SK-N-SH treated with all-trans-retinoic acid at 6 μM for 48 hours (cell line): ENCODE results near the gene RNU2-63P.
A peak's percentile ranks its signal among the peaks of the same experiment; 100 is the strongest.

Source experiments
- ATAC-seq: fragments of 200-7000 bp; cut with Tn5 transposase; 3 replicates; pipeline ENCODE4 v1.9.1; 2020; ENCODE audit warnings: mild to moderate bottlenecking, moderate library complexity
- BACH2 ChIP-seq: fragments of 250-450 bp; sonication (Bioruptor Pico); IDR thresholded peaks from 2 replicates; pipeline ENCODE4 v1.9.0; 2021; ENCODE audit warnings: mild to moderate bottlenecking, borderline replicate concordance
- CREB5 ChIP-seq: fragments of 250-450 bp; sonication (Bioruptor Pico); IDR thresholded peaks from 2 replicates; pipeline ENCODE4 v1.5.1; 2020; ENCODE audit warnings: low read depth, mild to moderate bottlenecking, moderate library complexity
- CSDC2 ChIP-seq: fragments of 250-450 bp; sonication (Bioruptor Pico); IDR thresholded peaks from 2 replicates; pipeline ENCODE4 v1.5.0; 2020; ENCODE audit warnings: mild to moderate bottlenecking, moderate library complexity
- ESRRG ChIP-seq: fragments of 250-450 bp; sonication (Bioruptor Pico); IDR thresholded peaks from 2 replicates; pipeline ENCODE4 v1.6.1; 2021; ENCODE audit warnings: mild to moderate bottlenecking
- GLIS3 ChIP-seq: fragments of 250-450 bp; sonication (Bioruptor Pico); IDR thresholded peaks from 2 replicates; pipeline ENCODE4 v1.5.0; 2020; ENCODE audit warnings: mild to moderate bottlenecking, moderate library complexity
- ISL1 ChIP-seq: fragments of 250-450 bp; sonication (Bioruptor Pico); IDR thresholded peaks from 2 replicates; pipeline ENCODE4 v2.1.2; 2022; ENCODE audit warnings: mild to moderate bottlenecking, moderate library complexity
- OSR1 ChIP-seq: fragments of 250-450 bp; sonication (Bioruptor Pico); IDR thresholded peaks from 2 replicates; pipeline ENCODE4 v1.8.0; 2022; ENCODE audit warnings: moderate library complexity, mild to moderate bottlenecking, inconsistent platforms
- POU6F1 ChIP-seq: fragments of 250-450 bp; sonication (Bioruptor Pico); IDR thresholded peaks from 2 replicates; pipeline ENCODE4 v1.8.0; 2021; ENCODE audit warnings: low read depth, mild to moderate bottlenecking, moderate library complexity, borderline replicate concordance
- PPARA ChIP-seq: fragments of 250-450 bp; sonication (Bioruptor Pico); IDR thresholded peaks from 2 replicates; pipeline ENCODE4 v1.5.0; 2020; ENCODE audit warnings: mild to moderate bottlenecking, borderline replicate concordance
- RARB ChIP-seq: fragments of 250-450 bp; sonication (Bioruptor Pico); IDR thresholded peaks from 2 replicates; pipeline ENCODE4 v1.8.0; 2021; ENCODE audit warnings: mild to moderate bottlenecking, moderate library complexity
- SNAI2 ChIP-seq: fragments of 250-450 bp; sonication (Bioruptor Pico); IDR thresholded peaks from 2 replicates; pipeline ENCODE4 v1.5.0; 2020; ENCODE audit warnings: mild to moderate bottlenecking, moderate library complexity
- TCF4 ChIP-seq: fragments of 250-450 bp; sonication (Bioruptor Pico); IDR thresholded peaks from 2 replicates; pipeline ENCODE4 v1.8.0; 2021; ENCODE audit warnings: mild to moderate bottlenecking, moderate library complexity, borderline replicate concordance
- TOX ChIP-seq: fragments of 250-450 bp; sonication (Bioruptor Pico); IDR thresholded peaks from 2 replicates; pipeline ENCODE4 v1.8.0; 2021; ENCODE audit warnings: mild to moderate bottlenecking, moderate library complexity, borderline replicate concordance
- TSHZ2 ChIP-seq: fragments of 250-450 bp; sonication (Bioruptor Pico); IDR thresholded peaks from 2 replicates; pipeline ENCODE4 v1.5.0; 2020; ENCODE audit warnings: mild to moderate bottlenecking, moderate library complexity
- ZC3H10 ChIP-seq: fragments of 250-450 bp; sonication (Bioruptor Pico); IDR thresholded peaks from 2 replicates; pipeline ENCODE4 v1.5.1; 2021; ENCODE audit warnings: mild to moderate bottlenecking, moderate library complexity
- ZFP3 ChIP-seq: fragments of 250-450 bp; sonication (Bioruptor Pico); IDR thresholded peaks from 2 replicates; pipeline ENCODE4 v1.5.0; 2020; ENCODE audit warnings: mild to moderate bottlenecking, moderate library complexity
- ZFP30 ChIP-seq: fragments of 450-650 bp; formaldehyde crosslinking; IDR thresholded peaks from 2 replicates; pipeline ENCODE4 v1.5.0; 2022; ENCODE audit warnings: mild to moderate bottlenecking, moderate library complexity
- ZNF565 ChIP-seq: fragments of 450-650 bp; formaldehyde crosslinking; conservative IDR thresholded peaks from 2 replicates; pipeline ENCODE4 v1.5.0; 2020; ENCODE audit warnings: low read depth, mild to moderate bottlenecking, moderate library complexity
- ZNF70 ChIP-seq: fragments of 450-650 bp; formaldehyde crosslinking; IDR thresholded peaks from 2 replicates; pipeline ENCODE4 v1.5.0; 2020; ENCODE audit warnings: mild to moderate bottlenecking, moderate library complexity
- ZNF8 ChIP-seq: fragments of 450-650 bp; formaldehyde crosslinking; IDR thresholded peaks from 2 replicates; pipeline ENCODE4 v1.5.0; 2020; ENCODE audit warnings: mild to moderate bottlenecking, moderate library complexity

Gene RNU2-63P

GRCh38 chr2:88061295-88061694, 44.9 kb upstream of the RNU2-63P start (continued):
- TF ChIP-seq TSHZ2 (CRISPR knock-in tag) (no peak), ISL1 (CRISPR knock-in tag) (no peak), BACH2 (CRISPR knock-in tag) (no peak), ZNF565 (CRISPR knock-in tag) (no peak), CSDC2 (no peak), ZNF70 (CRISPR knock-in tag) (no peak), ZNF8 (CRISPR knock-in tag) (no peak), GLIS3 (CRISPR knock-in tag) (no peak), ZFP3 (CRISPR knock-in tag) (no peak), PPARA (CRISPR knock-in tag) (no peak)

GRCh38 chr2:88060907-88061275, 44.5 kb upstream of the RNU2-63P start:
- ATAC-seq: no peak; the same call in 2 of the 3 replicates
- no peak for TF ChIP-seq TSHZ2 (CRISPR knock-in tag)
- TF ChIP-seq POU6F1: no peak
- no peak for TF ChIP-seq CSDC2
- TF ChIP-seq OSR1 (CRISPR knock-in tag): no peak
- TF ChIP-seq CREB5 (CRISPR knock-in tag): no peak
- no peak for TF ChIP-seq RARB
- no peak for TF ChIP-seq ZNF70 (CRISPR knock-in tag)
- no peak for TF ChIP-seq SNAI2
- TF ChIP-seq, all 23 proteins: peak for 0

- peak; percentile 59 for ATAC-seq
- TF ChIP-seq BACH2 (CRISPR knock-in tag): no peak
Observed at GRCh38 chr2:88059979-88060906, 43.9 kb upstream of the RNU2-63P start.

GRCh38 chr2:88058191-88058590, 41.8 kb upstream of the RNU2-63P start:
- ATAC-seq: no peak
- no peak for TF ChIP-seq POU6F1
- TF ChIP-seq TOX: no peak
- no peak for TF ChIP-seq ZNF70 (CRISPR knock-in tag)
- TF ChIP-seq ZC3H10 (CRISPR knock-in tag): no peak
- TF ChIP-seq ISL1 (CRISPR knock-in tag): no peak
- no peak for TF ChIP-seq ZFP3 (CRISPR knock-in tag)
- no peak for TF ChIP-seq TCF4 (CRISPR knock-in tag)
- TF ChIP-seq OSR1 (CRISPR knock-in tag): no peak
- TF ChIP-seq ESRRG (CRISPR knock-in tag): no peak
- no peak for TF ChIP-seq ZFP30 (CRISPR knock-in tag)
- TF ChIP-seq TSHZ2 (CRISPR knock-in tag): no peak
- no peak for TF ChIP-seq ZNF8 (CRISPR knock-in tag)
- no peak for TF ChIP-seq SNAI2
- no peak for TF ChIP-seq CREB5 (CRISPR knock-in tag)
- TF ChIP-seq GLIS3 (CRISPR knock-in tag): no peak
